GM12892 (cell line): Measurements from ENCODE around the gene SPRTN.

Source experiments
- POLR2A ChIP-seq: IDR thresholded peaks from 2 replicates; pipeline ENCODE4 v1.6.1; 2011; ENCODE audit warnings: low read depth, low read length, control low read depth
- POLR2AphosphoS5 ChIP-seq: IDR thresholded peaks from 2 replicates; pipeline ENCODE4 v1.6.1; 2011; ENCODE audit warnings: low read depth, low read length, control low read depth
- TAF1 ChIP-seq: IDR thresholded peaks from 2 replicates; pipeline ENCODE4 v1.6.1; 2011; ENCODE audit warnings: low read depth, mild to moderate bottlenecking, control low read depth, low read length, borderline replicate concordance

DNA sequence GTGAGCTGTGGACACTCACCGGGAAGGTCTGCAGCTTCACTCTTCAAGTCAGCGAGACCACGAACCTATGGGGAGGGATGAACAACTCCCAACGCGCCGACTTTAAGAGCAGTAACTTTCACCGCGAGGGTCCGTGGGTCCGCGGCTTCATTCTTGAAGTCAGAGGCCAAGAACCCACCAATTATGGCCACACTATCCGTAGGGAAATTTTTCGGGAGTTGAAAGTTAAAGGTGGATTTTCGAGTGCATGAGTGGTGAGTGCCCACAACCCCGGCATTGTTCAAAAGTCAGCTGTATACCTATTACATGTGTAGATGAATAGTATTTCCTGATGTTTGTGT is 20.1 kb upstream of the SPRTN start:
- no peak for TF ChIP-seq POLR2A
- TF ChIP-seq POLR2AphosphoS5, result no peak
- no peak for TF ChIP-seq TAF1
